Activated naive CD4-positive, alpha-beta T cell treated with anti-CD3 and anti-CD28 coated beads, Interleukin-2, amount 50 U/mL, for 24 hours (primary cell): ENCODE measurements around the gene TCTN1.
"Not testable (repeated sequence)": the region's sequence is repeated elsewhere in the genome, so short reads cannot be mapped to it uniquely, and the experiment has no call there.

Source experiments
- H3K27ac Mint-ChIP-seq: one replicate; pipeline ENCODE4 v1.8.0; 2021; ENCODE audit warnings: mild to moderate bottlenecking, mixed read lengths
- H3K27me3 Mint-ChIP-seq: one replicate; pipeline ENCODE4 v1.8.0; 2021; ENCODE audit warnings: mixed read lengths
- H3K36me3 Mint-ChIP-seq: one replicate; pipeline ENCODE4 v1.8.0; 2021; ENCODE audit warnings: mixed read lengths
- H3K4me1 Mint-ChIP-seq: one replicate; pipeline ENCODE4 v1.8.0; 2021; ENCODE audit warnings: mixed read lengths
- H3K4me3 Mint-ChIP-seq: one replicate; pipeline ENCODE4 v1.8.0; 2021; ENCODE audit warnings: mild to moderate bottlenecking, mixed read lengths
- H3K9me3 Mint-ChIP-seq: one replicate; pipeline ENCODE4 v1.8.0; 2021; ENCODE audit warnings: mixed read lengths

TCTN1 gene

DNA sequence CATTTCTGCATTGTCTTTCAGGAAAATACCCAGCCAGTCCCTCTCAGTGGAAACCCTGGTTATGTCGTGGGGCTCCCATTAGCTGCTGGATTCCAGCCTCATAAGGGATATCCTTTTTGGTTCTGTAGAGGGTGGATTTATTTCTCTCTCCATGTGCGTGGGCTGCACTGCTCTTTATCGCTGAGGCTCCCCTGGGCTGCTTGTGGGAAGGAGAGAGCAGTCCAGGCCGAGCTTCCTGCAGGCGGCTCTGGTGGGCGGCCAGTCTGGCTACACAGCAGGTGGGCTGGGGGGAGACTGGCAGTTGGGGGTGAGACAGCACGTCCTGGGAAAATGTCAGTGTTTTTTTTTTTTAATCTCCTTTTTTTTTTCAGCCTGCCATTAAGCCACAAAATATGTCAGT, 27.6 kb downstream of the TCTN1 start:
- Mint-ChIP-seq H3K9me3 (no peaks in the 10 kb centered on the region), H3K27ac (no peak overlapping the region), H3K36me3 (no peaks in the 10 kb centered on the region), H3K4me1 (peaks cover 23% of the 10 kb centered on the region), H3K27me3 (no peaks in the 10 kb centered on the region), H3K4me3 (no peak overlapping the region)

DNA sequence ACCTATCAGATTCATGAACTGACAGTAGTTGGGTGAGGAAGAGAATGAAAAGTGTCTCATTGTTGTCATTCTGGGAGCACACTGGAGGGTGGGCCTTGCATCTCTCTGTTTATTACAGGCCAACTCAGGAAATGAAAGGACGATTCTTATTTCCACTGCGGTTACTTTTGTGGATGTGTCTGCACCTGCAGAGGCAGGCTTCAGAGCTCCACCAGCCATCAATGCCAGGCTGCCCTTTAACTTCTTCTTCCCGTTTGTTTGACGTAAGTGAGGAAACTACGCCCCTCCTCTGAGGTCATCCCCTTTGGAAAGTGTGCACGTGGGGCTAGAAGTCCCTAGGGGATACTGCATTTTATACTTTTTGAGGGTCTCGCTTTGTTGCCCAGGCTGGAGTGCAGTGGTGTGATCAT, 33.7 kb downstream of the TCTN1 start:
- Mint-ChIP-seq H3K27me3 (no peaks in the 10 kb centered on the region), H3K36me3 (peaks cover 4% of the 10 kb centered on the region), H3K9me3 (no peaks in the 10 kb centered on the region), H3K27ac (peak overlapping the region; percentile 86), H3K4me1 (peaks cover 32% of the 10 kb centered on the region), H3K4me3 (no peak overlapping the region)

DNA sequence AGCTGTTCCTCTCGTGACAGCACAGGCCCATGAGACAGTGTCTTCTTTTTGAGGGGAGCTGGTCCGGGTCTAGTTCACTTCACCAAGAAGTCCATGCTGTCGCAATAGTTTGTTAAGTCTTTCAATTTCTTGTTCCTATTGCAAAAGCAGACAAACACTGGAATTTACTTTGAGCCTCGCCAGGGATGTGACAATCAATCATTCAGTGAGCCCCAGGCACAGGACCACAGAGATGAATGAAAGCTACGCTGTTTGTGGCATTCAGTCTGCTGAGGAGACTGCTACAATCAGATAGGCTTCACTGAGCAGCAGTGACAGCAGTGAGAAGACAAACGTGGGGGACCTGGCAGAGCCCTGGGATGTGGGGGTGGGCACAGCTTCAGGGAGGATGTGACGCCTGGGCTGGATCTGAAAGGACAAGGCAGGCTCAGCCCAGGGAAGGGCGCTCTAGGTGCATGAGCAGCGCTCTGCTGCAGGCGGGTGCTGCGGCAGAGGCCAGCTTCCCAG, 35.5 kb downstream of the TCTN1 start:
- H3K9me3 Mint-ChIP-seq, result no peaks in the 10 kb centered on the region
- no peak overlapping the region for H3K4me3 Mint-ChIP-seq
- H3K27ac Mint-ChIP-seq, result no peak overlapping the region
- peaks cover 22% of the 10 kb centered on the region for H3K4me1 Mint-ChIP-seq
- H3K27me3 Mint-ChIP-seq, result no peaks in the 10 kb centered on the region
- peaks cover 6% of the 10 kb centered on the region for H3K36me3 Mint-ChIP-seq

GRCh38 chr12:110654238-110654637, 40.3 kb downstream of the TCTN1 start:
- H3K36me3 Mint-ChIP-seq, H3K27ac Mint-ChIP-seq, H3K4me1 Mint-ChIP-seq, H3K9me3 Mint-ChIP-seq, H3K27me3 Mint-ChIP-seq, H3K4me3 Mint-ChIP-seq: not testable (repeated sequence)

- peaks cover 10% of the 10 kb centered on the region for H3K4me1 Mint-ChIP-seq
- no peak overlapping the region for H3K4me3 Mint-ChIP-seq
- H3K27ac Mint-ChIP-seq, result no peak overlapping the region
- peaks cover 7% of the 10 kb centered on the region for H3K36me3 Mint-ChIP-seq
- no peaks in the 10 kb centered on the region for H3K27me3 Mint-ChIP-seq
- H3K9me3 Mint-ChIP-seq, result no peaks in the 10 kb centered on the region
Measured at GRCh38 chr12:110656071-110656655, 42.2 kb downstream of the TCTN1 start.

- Mint-ChIP-seq H3K4me3 (no peak overlapping the region), H3K9me3 (no peaks in the 10 kb centered on the region), H3K27ac (no peak overlapping the region), H3K4me1 (peaks cover 20% of the 10 kb centered on the region), H3K27me3 (no peaks in the 10 kb centered on the region), H3K36me3 (peaks cover 5% of the 10 kb centered on the region)
Measured at GRCh38 chr12:110657747-110658146, 43.8 kb downstream of the TCTN1 start.

DNA sequence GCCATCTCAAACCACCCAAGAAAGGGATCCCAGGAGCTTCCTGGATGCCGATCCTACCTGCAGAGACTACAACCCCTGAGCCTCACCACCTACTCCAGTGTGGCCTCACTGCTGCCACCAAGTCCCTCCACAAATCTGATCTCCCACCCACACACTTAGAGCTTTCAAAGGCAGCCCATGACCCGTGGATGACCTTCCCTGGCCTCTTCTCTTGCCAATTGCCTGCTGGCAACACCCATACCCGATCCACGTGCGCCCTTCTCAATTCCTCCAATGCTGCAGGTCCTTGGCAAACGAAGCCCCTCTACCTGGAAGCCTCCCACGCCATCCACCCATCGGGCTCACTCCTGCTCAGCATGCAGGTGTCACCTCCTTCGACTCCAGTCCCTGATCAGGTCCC, 44.3 kb downstream of the TCTN1 start:
- Mint-ChIP-seq H3K27me3 (no peaks in the 10 kb centered on the region), H3K4me3 (no peak overlapping the region), H3K9me3 (no peaks in the 10 kb centered on the region), H3K27ac (no peak overlapping the region), H3K36me3 (peaks cover 7% of the 10 kb centered on the region), H3K4me1 (peaks cover 20% of the 10 kb centered on the region)

- Mint-ChIP-seq H3K27ac (no peak overlapping the region), H3K9me3 (peaks cover 2% of the 10 kb centered on the region), H3K36me3 (peaks cover 7% of the 10 kb centered on the region), H3K27me3 (no peaks in the 10 kb centered on the region), H3K4me3 (no peak overlapping the region), H3K4me1 (peaks cover 20% of the 10 kb centered on the region)
Measured at GRCh38 chr12:110658878-110659277, 44.9 kb downstream of the TCTN1 start.

- peaks cover 13% of the 10 kb centered on the region for H3K36me3 Mint-ChIP-seq
- peak overlapping the region; percentile 82 for H3K27ac Mint-ChIP-seq
- H3K4me3 Mint-ChIP-seq, result peak overlapping the region; percentile 52
- peaks cover 10% of the 10 kb centered on the region for H3K9me3 Mint-ChIP-seq
- H3K27me3 Mint-ChIP-seq, result no peaks in the 10 kb centered on the region
- H3K4me1 Mint-ChIP-seq, result peaks cover 17% of the 10 kb centered on the region
Measured at GRCh38 chr12:110661337-110661972, 47.5 kb downstream of the TCTN1 start.

DNA sequence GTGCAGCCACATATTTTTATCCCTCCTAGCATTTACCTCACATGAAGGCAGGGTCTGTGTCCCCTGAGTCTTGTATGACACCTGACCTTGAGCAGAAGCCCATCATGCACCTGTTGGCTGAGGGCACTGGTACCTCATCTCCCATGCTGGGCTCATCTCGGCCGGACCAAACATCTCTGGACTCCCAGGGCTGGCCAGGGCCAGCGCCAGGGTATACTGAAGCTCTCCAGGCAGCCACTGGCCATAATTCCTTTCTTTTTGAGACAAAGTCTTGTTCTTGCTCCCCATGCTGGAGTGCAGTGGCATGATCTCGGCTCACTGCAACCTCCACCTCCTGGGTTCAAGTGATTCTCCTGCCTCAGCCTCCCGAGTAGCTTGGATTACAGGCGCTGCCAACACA, 53.0 kb downstream of the TCTN1 start:
- no peak overlapping the region for H3K27ac Mint-ChIP-seq
- peaks cover 18% of the 10 kb centered on the region for H3K36me3 Mint-ChIP-seq
- no peaks in the 10 kb centered on the region for H3K27me3 Mint-ChIP-seq
- H3K4me3 Mint-ChIP-seq, result no peak overlapping the region
- H3K9me3 Mint-ChIP-seq, result peaks cover 10% of the 10 kb centered on the region
- peaks cover 27% of the 10 kb centered on the region for H3K4me1 Mint-ChIP-seq

- Mint-ChIP-seq H3K27ac (no peak overlapping the region), H3K4me1 (peaks cover 24% of the 10 kb centered on the region), H3K36me3 (peaks cover 18% of the 10 kb centered on the region), H3K27me3 (no peaks in the 10 kb centered on the region), H3K9me3 (peaks cover 10% of the 10 kb centered on the region), H3K4me3 (no peak overlapping the region)
Measured at GRCh38 chr12:110667671-110668070, 53.7 kb downstream of the TCTN1 start.

- no peak overlapping the region for H3K27ac Mint-ChIP-seq
- no peak overlapping the region for H3K4me3 Mint-ChIP-seq
- H3K4me1 Mint-ChIP-seq, result peaks cover 24% of the 10 kb centered on the region
- H3K9me3 Mint-ChIP-seq, result peaks cover 10% of the 10 kb centered on the region
- H3K27me3 Mint-ChIP-seq, result no peaks in the 10 kb centered on the region
- peaks cover 16% of the 10 kb centered on the region for H3K36me3 Mint-ChIP-seq
Measured at GRCh38 chr12:110668480-110669192, 54.7 kb downstream of the TCTN1 start.

DNA sequence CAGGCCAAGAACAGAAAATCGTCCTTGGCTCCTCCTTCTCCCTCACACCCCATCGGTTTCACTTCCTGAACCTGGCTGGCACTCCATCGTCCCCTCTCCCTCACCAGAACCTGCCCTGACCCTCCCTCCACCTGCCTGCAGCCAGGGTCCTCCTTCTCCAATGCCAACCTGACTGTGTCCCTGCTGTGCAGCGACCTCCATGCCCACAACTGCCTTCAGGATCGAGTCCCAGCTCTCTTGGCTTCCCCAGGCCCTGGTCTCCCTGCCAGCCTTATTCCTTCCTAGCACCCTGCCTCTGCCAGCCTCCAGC, 55.2 kb downstream of the TCTN1 start:
- peaks cover 17% of the 10 kb centered on the region for H3K36me3 Mint-ChIP-seq
- peak overlapping the region; percentile 53 for H3K27ac Mint-ChIP-seq
- H3K9me3 Mint-ChIP-seq, result peaks cover 6% of the 10 kb centered on the region
- H3K4me1 Mint-ChIP-seq, result peaks cover 24% of the 10 kb centered on the region
- H3K4me3 Mint-ChIP-seq, result no peak overlapping the region
- no peaks in the 10 kb centered on the region for H3K27me3 Mint-ChIP-seq

DNA sequence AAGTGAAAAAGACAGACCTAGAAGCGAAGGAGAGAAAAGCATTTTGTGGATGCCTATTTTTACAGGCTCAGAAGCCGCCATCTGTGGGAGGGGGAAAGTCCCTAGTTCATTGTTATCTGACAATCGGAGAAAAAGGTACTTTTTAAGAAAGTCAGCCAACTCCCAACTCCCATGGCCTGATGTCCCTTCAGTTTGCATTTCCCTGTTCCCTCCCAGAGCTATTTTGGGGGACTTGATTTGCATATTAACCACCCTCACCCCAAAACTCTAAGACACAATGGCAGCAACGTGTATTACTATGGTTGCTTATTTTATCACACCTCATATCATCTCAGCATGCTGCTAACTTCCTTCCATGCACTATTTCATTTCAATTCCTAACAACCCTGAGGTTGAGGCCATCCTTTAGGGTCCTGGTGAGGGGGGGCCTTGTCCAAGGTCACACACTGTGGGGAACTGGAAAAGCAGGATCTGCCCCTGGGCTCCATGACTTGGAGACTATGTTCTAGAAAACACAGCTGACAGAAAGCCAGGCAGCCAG, 56.3 kb downstream of the TCTN1 start:
- Mint-ChIP-seq H3K9me3 (no peaks in the 10 kb centered on the region), H3K4me3 (peak overlapping the region; percentile 67), H3K36me3 (peaks cover 15% of the 10 kb centered on the region), H3K27me3 (no peaks in the 10 kb centered on the region), H3K4me1 (peaks cover 24% of the 10 kb centered on the region), H3K27ac (peak overlapping the region; percentile 87)

- Mint-ChIP-seq H3K9me3 (no peaks in the 10 kb centered on the region), H3K4me1 (peaks cover 29% of the 10 kb centered on the region), H3K36me3 (peaks cover 8% of the 10 kb centered on the region), H3K27ac (no peak overlapping the region), H3K4me3 (no peak overlapping the region), H3K27me3 (no peaks in the 10 kb centered on the region)
Measured at GRCh38 chr12:110676171-110676570, 62.2 kb downstream of the TCTN1 start.
